ENCODE measurements around the gene AMN.

The AMN gene

DNA sequence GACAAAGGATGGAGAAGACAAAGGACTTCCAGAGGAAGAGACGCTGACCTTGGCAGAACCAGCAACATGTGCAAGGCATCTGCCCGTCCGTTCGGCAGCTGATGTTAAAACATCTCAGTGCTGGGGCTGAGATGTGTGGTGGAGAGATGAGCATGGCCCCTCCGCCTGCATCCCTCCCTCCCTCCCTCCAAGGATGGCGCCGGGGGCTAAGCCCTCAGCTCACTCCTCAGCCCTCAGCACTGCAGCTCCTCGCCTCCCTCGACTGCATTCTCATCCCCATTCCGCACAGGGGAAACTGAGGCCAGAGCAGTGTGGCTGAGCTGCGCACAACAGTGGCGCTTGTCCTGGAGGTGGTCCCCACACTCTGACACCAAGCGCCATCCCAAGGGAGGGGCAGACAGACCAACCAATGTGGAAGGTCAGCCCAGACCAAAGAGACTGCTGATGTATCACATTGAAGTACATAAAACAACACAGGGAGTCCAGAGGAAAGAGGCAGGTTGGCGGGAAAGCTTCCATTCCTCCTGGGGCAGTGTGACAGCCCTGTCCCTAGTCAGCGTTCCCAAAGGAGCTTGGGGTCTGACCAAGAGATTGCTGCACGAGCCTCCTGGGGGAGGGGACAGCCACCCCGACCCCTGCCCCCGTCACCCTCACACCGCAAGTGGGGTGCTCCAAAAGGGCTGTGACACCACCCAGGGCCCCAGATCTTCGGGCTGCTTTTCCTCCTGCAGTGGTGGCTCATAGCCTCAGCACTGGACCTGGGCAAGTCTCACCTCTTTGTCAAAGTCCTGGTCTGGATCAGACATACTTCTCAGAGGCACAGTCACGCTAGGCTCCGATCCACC lies 15.1 kb downstream of the AMN start:
- no peak overlapping the region for H3K4me2 ChIP-seq (ENCODE audit: low read depth, low read length)
- TF ChIP-seq EZH2phosphoT487 (IDR thresholded peaks at IDR 0.05; ENCODE audit: low read length) (no peak), EZH2 (optimal IDR thresholded peaks at IDR 0.05; ENCODE audit: low read depth, low read length) (no peak)
- TF ChIP-seq, protein P1, sequence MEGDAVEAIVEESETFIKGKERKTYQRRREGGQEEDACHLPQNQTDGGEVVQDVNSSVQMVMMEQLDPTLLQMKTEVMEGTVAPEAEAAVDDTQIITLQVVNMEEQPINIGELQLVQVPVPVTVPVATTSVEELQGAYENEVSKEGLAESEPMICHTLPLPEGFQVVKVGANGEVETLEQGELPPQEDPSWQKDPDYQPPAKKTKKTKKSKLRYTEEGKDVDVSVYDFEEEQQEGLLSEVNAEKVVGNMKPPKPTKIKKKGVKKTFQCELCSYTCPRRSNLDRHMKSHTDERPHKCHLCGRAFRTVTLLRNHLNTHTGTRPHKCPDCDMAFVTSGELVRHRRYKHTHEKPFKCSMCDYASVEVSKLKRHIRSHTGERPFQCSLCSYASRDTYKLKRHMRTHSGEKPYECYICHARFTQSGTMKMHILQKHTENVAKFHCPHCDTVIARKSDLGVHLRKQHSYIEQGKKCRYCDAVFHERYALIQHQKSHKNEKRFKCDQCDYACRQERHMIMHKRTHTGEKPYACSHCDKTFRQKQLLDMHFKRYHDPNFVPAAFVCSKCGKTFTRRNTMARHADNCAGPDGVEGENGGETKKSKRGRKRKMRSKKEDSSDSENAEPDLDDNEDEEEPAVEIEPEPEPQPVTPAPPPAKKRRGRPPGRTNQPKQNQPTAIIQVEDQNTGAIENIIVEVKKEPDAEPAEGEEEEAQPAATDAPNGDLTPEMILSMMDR (IDR thresholded peaks at IDR 0.05; ENCODE audit: low read length): no peak
- H2AFZ ChIP-seq (ENCODE audit: low read length): no peak overlapping the region
- no peaks in the 10 kb centered on the region for H3F3A ChIP-seq (ENCODE audit: insufficient read depth, low read length)
- H3K9ac ChIP-seq (ENCODE audit: low read length): no peak overlapping the region
- H3K27ac ChIP-seq (ENCODE audit: low read length): no peak overlapping the region
- H3K9me3 ChIP-seq (replicated peaks; ENCODE audit: insufficient read depth, low read length): no peaks in the 10 kb centered on the region
- H3K27me3 ChIP-seq (replicated peaks; ENCODE audit: insufficient read depth, low read length): no peaks in the 10 kb centered on the region
- H3K36me3 ChIP-seq (replicated peaks; ENCODE audit: insufficient read depth, low read length): no peaks in the 10 kb centered on the region
- no peaks in the 10 kb centered on the region for H3K79me2 ChIP-seq (ENCODE audit: low read length)
- no peaks in the 10 kb centered on the region for H4K20me1 ChIP-seq (ENCODE audit: insufficient read depth, low read length)
- no peak overlapping the region for H3K4me3 ChIP-seq (ENCODE audit: low read length)
- no peak for DNase-seq
- H3K9me2 ChIP-seq (replicated peaks; ENCODE audit: insufficient read depth, low read length): no peaks in the 10 kb centered on the region
- no peaks in the 10 kb centered on the region for H3K4me1 ChIP-seq (ENCODE audit: low read length)

DNA sequence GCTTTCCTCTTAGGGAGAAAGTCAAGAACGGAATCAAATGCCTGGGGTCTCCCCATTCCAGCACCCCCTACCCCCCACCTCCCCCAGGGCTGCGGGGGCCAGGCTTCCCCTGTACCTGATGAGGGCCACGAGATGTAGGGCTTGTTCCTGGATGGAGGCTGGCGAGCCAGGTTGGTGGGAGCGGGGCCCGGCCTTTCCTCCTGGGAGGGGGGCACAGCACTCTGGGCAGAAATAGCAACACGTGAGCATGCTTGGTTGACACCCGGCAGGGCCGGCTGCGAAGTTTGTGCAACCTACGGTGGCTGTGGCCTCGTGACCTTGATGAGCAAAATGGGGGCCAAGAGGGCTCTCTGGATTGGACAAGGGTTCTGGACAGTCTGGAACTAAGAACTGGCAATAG lies 15.7 kb downstream of the AMN start:
- H2AFZ ChIP-seq (ENCODE audit: low read length): no peak overlapping the region
- no peak overlapping the region for H3K9ac ChIP-seq (ENCODE audit: low read length)
- TF ChIP-seq EZH2 (optimal IDR thresholded peaks at IDR 0.05; ENCODE audit: low read depth, low read length): no peak
- TF ChIP-seq EZH2phosphoT487 (IDR thresholded peaks at IDR 0.05; ENCODE audit: low read length): no peak
- TF ChIP-seq, protein P1 (IDR thresholded peaks at IDR 0.05; ENCODE audit: low read length): no peak
- H4K20me1 ChIP-seq (ENCODE audit: insufficient read depth, low read length): no peaks in the 10 kb centered on the region
- no peaks in the 10 kb centered on the region for H3K9me2 ChIP-seq (replicated peaks; ENCODE audit: insufficient read depth, low read length)
- DNase-seq: no peak
- no peaks in the 10 kb centered on the region for H3K27me3 ChIP-seq (replicated peaks; ENCODE audit: insufficient read depth, low read length)
- H3K9me3 ChIP-seq (replicated peaks; ENCODE audit: insufficient read depth, low read length): no peaks in the 10 kb centered on the region
- H3F3A ChIP-seq (ENCODE audit: insufficient read depth, low read length): no peaks in the 10 kb centered on the region
- H3K27ac ChIP-seq (ENCODE audit: low read length): no peak overlapping the region
- no peaks in the 10 kb centered on the region for H3K4me1 ChIP-seq (ENCODE audit: low read length)
- H3K4me2 ChIP-seq (ENCODE audit: low read depth, low read length): no peak overlapping the region
- no peaks in the 10 kb centered on the region for H3K79me2 ChIP-seq (ENCODE audit: low read length)
- no peak overlapping the region for H3K4me3 ChIP-seq (ENCODE audit: low read length)
- H3K36me3 ChIP-seq (replicated peaks; ENCODE audit: insufficient read depth, low read length): no peaks in the 10 kb centered on the region

DNA sequence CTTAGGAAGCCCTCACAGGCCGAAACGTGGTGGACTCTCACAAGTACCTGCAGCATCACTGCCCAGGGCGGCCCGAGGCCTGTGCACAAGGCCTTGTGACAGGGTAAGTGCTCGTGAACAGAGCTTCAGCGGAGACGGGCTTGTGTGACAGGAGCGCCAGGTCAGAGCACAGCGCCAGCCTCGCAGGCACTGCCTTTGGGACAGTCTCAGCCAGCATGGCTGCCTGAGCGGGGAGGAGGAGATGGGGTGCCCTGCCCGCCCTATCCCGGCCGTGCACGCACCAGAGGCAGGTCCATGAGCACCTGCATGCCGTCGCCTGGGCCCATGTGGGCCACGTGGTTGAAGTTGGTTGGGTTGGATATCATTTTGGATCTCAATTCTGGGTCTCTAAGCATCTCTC lies 16.9 kb downstream of the AMN start:
- Histone ChIP-seq H3K4me1 (ENCODE audit: low read length) (no peaks in the 10 kb centered on the region), H3K4me2 (ENCODE audit: low read depth, low read length) (no peak overlapping the region), H3K27me3 (replicated peaks; ENCODE audit: insufficient read depth, low read length) (no peaks in the 10 kb centered on the region), H3K9me3 (replicated peaks; ENCODE audit: insufficient read depth, low read length) (no peaks in the 10 kb centered on the region), H3K9me2 (replicated peaks; ENCODE audit: insufficient read depth, low read length) (no peaks in the 10 kb centered on the region), H3F3A (ENCODE audit: insufficient read depth, low read length) (no peaks in the 10 kb centered on the region), H3K4me3 (ENCODE audit: low read length) (no peak overlapping the region), H3K79me2 (ENCODE audit: low read length) (no peaks in the 10 kb centered on the region), H3K36me3 (replicated peaks; ENCODE audit: insufficient read depth, low read length) (no peaks in the 10 kb centered on the region), H3K9ac (ENCODE audit: low read length) (no peak overlapping the region), H2AFZ (ENCODE audit: low read length) (no peak overlapping the region), H4K20me1 (ENCODE audit: insufficient read depth, low read length) (no peaks in the 10 kb centered on the region), H3K27ac (ENCODE audit: low read length) (no peak overlapping the region)
- TF ChIP-seq, protein P1 (IDR thresholded peaks at IDR 0.05; ENCODE audit: low read length): no peak
- TF ChIP-seq EZH2phosphoT487 (IDR thresholded peaks at IDR 0.05; ENCODE audit: low read length) (no peak), EZH2 (optimal IDR thresholded peaks at IDR 0.05; ENCODE audit: low read depth, low read length) (no peak)
- no peak for DNase-seq

Data from MM.1S (cell line).